ENCODE results near the gene SYN1. TPM values are rescaled to one million over a fixed set of nuclear protein-coding genes. Genes with fewer than 3 reads are reported as not detected.

SYN1 gene
- polyA plus RNA-seq, 3 donors = 0.11 to 4.0 (median 0.29) TPM

- no peak for DNase-seq
- Mint-ChIP-seq H3K36me3 (no peaks in the 10 kb centered on the region), H3K4me1 (peaks cover 30% of the 10 kb centered on the region), H3K4me3 (no peak overlapping the region), H3K27me3 (ENCODE audit: low read depth in 3 of 3) (peaks cover 5 to 8% (median 6%) of the 10 kb centered on the region in 3 donors), H3K27ac (no peak overlapping the region), H3K9me3 (peaks cover 0 to 9% (median 0%) of the 10 kb centered on the region in 7 donors)
- H3K9me3 ChIP-seq (replicated peaks in 1 of 2; ENCODE audit: control insufficient read depth in 1 of 2, insufficient read depth in 1 of 2, low read length in 2 of 2) = no peaks in the 10 kb centered on the region
- H3K4me2 ChIP-seq (replicated peaks; ENCODE audit: extremely low read depth, low read length, poor library complexity, severe bottlenecking) = no peak overlapping the region
- no peaks in the 10 kb centered on the region for H4K20me1 ChIP-seq (ENCODE audit: insufficient read depth, low read length)
- no peaks in the 10 kb centered on the region for H3K36me3 ChIP-seq (replicated peaks in 1 of 2; ENCODE audit: control insufficient read depth in 1 of 2, insufficient read depth in 2 of 2, low read length in 2 of 2)
- H3K79me2 ChIP-seq (ENCODE audit: insufficient read depth, low read length) = no peaks in the 10 kb centered on the region
- no peak overlapping the region for H3K9ac ChIP-seq (ENCODE audit: insufficient read depth, low read length, poor library complexity, severe bottlenecking)
- no peak overlapping the region for H3K27ac ChIP-seq (ENCODE audit: low read depth in 1 of 2, low read length in 2 of 2)
- peaks cover 0 to 2% of the 10 kb centered on the region in 2 donors for H3K27me3 ChIP-seq (ENCODE audit: control insufficient read depth in 2 of 2, insufficient read depth in 2 of 2, low read length in 2 of 2)
- 100% methylated on average over 1 of the region's 2 CpGs for WGBS (ENCODE audit: insufficient coverage)
- no peak overlapping the region for H2AFZ ChIP-seq (ENCODE audit: insufficient read depth, low read depth, low read length, poor library complexity, severe bottlenecking)
- no peak overlapping the region for H3K4me3 ChIP-seq (replicated peaks in 1 of 3; ENCODE audit: low read depth in 2 of 3, low read length in 3 of 3)
- intact Hi-C loops (cut with micrococcal nuclease) = no loop called here
- H3K4me1 ChIP-seq (ENCODE audit: control insufficient read depth in 1 of 2, insufficient read depth in 2 of 2, low read length in 2 of 2) = peaks cover 33 to 38% of the 10 kb centered on the region in 2 donors
- TF ChIP-seq, protein P1, sequence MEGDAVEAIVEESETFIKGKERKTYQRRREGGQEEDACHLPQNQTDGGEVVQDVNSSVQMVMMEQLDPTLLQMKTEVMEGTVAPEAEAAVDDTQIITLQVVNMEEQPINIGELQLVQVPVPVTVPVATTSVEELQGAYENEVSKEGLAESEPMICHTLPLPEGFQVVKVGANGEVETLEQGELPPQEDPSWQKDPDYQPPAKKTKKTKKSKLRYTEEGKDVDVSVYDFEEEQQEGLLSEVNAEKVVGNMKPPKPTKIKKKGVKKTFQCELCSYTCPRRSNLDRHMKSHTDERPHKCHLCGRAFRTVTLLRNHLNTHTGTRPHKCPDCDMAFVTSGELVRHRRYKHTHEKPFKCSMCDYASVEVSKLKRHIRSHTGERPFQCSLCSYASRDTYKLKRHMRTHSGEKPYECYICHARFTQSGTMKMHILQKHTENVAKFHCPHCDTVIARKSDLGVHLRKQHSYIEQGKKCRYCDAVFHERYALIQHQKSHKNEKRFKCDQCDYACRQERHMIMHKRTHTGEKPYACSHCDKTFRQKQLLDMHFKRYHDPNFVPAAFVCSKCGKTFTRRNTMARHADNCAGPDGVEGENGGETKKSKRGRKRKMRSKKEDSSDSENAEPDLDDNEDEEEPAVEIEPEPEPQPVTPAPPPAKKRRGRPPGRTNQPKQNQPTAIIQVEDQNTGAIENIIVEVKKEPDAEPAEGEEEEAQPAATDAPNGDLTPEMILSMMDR (IDR thresholded peaks at IDR 0.05) = no peak
These were observed 7.7 kb downstream of the SYN1 start for GRCh38 chrX:47611926-47612325.

GRCh38 chrX:47611489-47611888, 8.2 kb downstream of the SYN1 start:
- H3K9me3 Mint-ChIP-seq = peaks cover 0 to 9% (median 0%) of the 10 kb centered on the region in 7 donors
- H3K36me3 ChIP-seq (replicated peaks in 1 of 2; ENCODE audit: control insufficient read depth in 1 of 2, insufficient read depth in 2 of 2, low read length in 2 of 2) = no peaks in the 10 kb centered on the region
- no peak overlapping the region for H3K27ac Mint-ChIP-seq
- H3K4me1 ChIP-seq (ENCODE audit: control insufficient read depth in 1 of 2, insufficient read depth in 2 of 2, low read length in 2 of 2) = peaks cover 33 to 39% of the 10 kb centered on the region in 2 donors
- H3K9ac ChIP-seq (ENCODE audit: insufficient read depth, low read length, poor library complexity, severe bottlenecking) = no peak overlapping the region
- H3K4me2 ChIP-seq (replicated peaks; ENCODE audit: extremely low read depth, low read length, poor library complexity, severe bottlenecking) = no peak overlapping the region
- TF ChIP-seq, protein P1 (IDR thresholded peaks at IDR 0.05) = no peak
- no peak overlapping the region for H3K27ac ChIP-seq (ENCODE audit: low read depth in 1 of 2, low read length in 2 of 2)
- peaks cover 30% of the 10 kb centered on the region for H3K4me1 Mint-ChIP-seq
- H2AFZ ChIP-seq (ENCODE audit: insufficient read depth, low read depth, low read length, poor library complexity, severe bottlenecking) = no peak overlapping the region
- H3K4me3 ChIP-seq (replicated peaks in 1 of 3; ENCODE audit: low read depth in 2 of 3, low read length in 3 of 3) = no peak overlapping the region
- no peaks in the 10 kb centered on the region for H4K20me1 ChIP-seq (ENCODE audit: insufficient read depth, low read length)
- no peaks in the 10 kb centered on the region for H3K79me2 ChIP-seq (ENCODE audit: insufficient read depth, low read length)
- H3K4me3 Mint-ChIP-seq = no peak overlapping the region
- peaks cover 0 to 2% of the 10 kb centered on the region in 2 donors for H3K27me3 ChIP-seq (ENCODE audit: control insufficient read depth in 2 of 2, insufficient read depth in 2 of 2, low read length in 2 of 2)
- no peaks in the 10 kb centered on the region for H3K9me3 ChIP-seq (replicated peaks in 1 of 2; ENCODE audit: control insufficient read depth in 1 of 2, insufficient read depth in 1 of 2, low read length in 2 of 2)
- 100% methylated on average over 1 of the region's 2 CpGs for WGBS (ENCODE audit: insufficient coverage)
- intact Hi-C loops (cut with micrococcal nuclease) = no loop called here
- H3K36me3 Mint-ChIP-seq = no peaks in the 10 kb centered on the region
- no peak for DNase-seq
- H3K27me3 Mint-ChIP-seq (ENCODE audit: low read depth in 3 of 3) = peaks cover 4 to 8% (median 6%) of the 10 kb centered on the region in 3 donors

All from CD14-positive monocyte (primary cell).